ENCODE measurements around the gene PHLDA3.

PHLDA3 gene

DNA sequence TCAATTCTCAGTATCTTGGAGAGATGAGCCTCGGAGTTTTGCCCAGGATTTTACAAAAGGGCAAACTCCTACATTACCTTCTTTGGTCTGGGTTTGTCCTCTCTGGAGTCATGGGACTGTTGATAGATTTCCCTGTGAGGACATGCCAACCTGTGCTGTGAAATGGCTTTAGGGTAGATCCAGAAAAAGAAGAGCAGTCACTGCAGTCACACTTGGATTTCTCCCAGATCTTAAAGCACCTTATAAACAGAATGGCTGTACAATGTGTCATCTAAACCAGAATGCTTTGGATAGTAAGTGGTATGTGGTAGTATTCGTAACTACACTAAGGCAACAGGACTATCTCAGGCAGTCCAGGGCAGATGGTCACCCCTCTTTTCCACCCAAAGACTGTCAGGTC, 39.8 kb upstream of the PHLDA3 start:
- no peak overlapping the region for H3K4me3 ChIP-seq (ENCODE audit: low read depth, low read length)
- DNase-seq (ENCODE audit: low read depth): no peak
- TF ChIP-seq CTCF (IDR thresholded peaks at IDR 0.05; ENCODE audit: low read depth, low read length, missing control alignments): no peak

DNA sequence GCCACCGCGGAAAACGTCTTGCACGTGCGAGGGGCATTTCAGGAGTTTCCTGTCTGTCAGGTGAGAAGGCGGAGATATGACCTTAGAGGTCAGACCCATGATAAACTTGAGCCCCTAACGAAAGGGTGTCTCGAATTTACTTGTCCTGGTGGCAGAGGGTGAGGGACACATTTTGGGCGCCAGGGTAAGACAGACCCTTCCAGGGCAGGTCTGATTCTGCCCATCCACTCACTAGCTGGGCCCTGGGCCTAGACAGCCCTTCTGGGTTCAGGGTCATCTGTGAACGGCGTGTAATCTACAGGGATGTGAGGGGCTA, 38.3 kb upstream of the PHLDA3 start:
- H3K4me3 ChIP-seq (ENCODE audit: low read depth, low read length): peak overlapping the region; percentile 89
- TF ChIP-seq CTCF (IDR thresholded peaks at IDR 0.05; ENCODE audit: low read depth, low read length, missing control alignments): no peak
- DNase-seq (ENCODE audit: low read depth): no peak

DNA sequence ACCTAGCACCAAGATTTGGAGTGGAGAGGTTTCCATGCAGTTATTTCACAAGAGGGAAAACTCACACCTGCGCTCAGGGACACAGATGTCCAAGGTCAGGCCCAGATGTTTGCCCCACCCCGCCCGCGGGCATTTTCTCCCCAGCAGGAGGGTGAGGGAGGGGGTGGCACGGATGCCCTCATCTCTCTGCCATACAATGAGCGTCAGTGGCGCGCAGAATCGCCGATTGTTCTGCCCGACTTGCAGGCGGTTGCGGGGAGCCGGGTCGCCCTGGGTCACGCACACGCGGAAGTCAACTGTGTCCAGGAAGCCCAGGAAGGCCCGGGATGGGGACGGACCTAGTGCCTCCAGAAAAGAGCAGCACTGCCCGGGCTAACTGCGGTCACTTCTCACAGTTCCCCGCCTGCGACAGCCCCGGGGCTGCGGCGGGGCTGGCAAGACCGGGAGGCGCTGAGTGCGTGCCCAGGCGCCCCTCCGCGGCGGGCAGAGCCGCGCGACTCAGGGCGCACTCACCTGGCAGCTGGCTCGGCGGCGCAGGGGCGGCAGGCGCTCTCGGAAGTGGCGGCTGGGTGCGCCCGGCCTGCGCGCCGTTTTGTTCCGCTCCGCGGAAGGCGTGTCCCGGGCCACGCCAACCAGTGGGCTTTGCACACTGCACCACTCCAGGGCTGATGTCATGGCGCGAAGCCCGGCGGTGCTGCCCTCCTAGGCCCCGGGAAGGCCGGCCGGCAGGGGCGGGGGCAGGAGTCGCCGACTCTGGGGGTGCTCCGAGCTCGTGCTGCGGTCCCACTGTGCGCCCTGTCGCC, 37.8 kb upstream of the PHLDA3 start, which contains the start of gene CSRP1:
TSS of gene CSRP1 (minus strand) at position 567 of the 803 bp plus-strand sequence. CDS start 10,820 bp downstream, outside the sequence.
- TF ChIP-seq CTCF (IDR thresholded peaks at IDR 0.05; ENCODE audit: low read depth, low read length, missing control alignments): no peak
- DNase-seq (ENCODE audit: low read depth): peak; percentile 53

DNA sequence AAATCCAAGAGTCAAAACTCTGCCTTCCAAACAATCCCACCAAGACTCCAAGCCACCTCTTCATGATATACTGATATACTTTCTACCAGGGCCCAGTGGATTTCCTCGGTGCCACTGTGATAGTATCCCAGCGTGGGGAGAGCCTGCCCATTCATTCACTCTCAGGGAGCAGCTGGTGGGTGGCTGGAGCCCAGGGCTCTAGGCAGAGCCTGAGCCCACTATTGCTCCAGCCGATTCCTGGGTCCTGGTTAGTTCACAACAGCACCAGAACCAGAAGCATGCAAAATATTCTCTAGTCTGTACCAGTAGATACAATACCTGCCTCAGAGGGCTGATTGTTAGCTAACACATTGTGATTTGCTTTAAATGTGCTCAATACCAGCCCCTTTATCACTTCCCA, 37.1 kb upstream of the PHLDA3 start:
- TF ChIP-seq CTCF (IDR thresholded peaks at IDR 0.05; ENCODE audit: low read depth, low read length, missing control alignments): no peak
- no peak for DNase-seq (ENCODE audit: low read depth)
- peak overlapping the region; percentile 89 for H3K4me3 ChIP-seq (ENCODE audit: low read depth, low read length)

More for the DNA sequence above, 37.8 kb upstream of the PHLDA3 start, which contains the start of gene CSRP1:
- peak within 1 kb of the TSS; percentile 89 for H3K4me3 ChIP-seq (ENCODE audit: low read depth, low read length)

DNA sequence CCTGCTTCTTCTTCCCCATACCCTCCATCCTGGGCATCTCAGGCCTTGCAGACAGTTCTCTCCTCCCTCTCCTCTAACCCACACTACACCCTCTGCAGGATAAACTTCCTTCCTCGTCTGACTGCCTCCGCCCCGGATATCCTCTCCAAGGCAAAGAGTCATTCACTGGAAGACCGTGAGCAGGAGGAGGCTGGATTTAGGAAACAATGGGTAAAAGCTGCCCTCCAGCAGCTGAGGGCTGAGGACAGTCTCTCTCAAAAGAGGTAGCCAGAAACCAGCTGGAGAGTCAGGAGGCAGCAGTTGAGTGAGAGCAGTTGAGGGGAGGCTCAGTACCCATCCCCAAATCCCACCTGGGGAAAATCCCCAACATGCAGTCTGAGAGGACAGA, 36.5 kb upstream of the PHLDA3 start:
- peak overlapping the region; percentile 89 for H3K4me3 ChIP-seq (ENCODE audit: low read depth, low read length)

GRCh38 chr1:201504799-201505502, 36.0 kb upstream of the PHLDA3 start:
- no peak overlapping the region for H3K4me3 ChIP-seq (ENCODE audit: low read depth, low read length)
- no peak for TF ChIP-seq CTCF (IDR thresholded peaks at IDR 0.05; ENCODE audit: low read depth, low read length, missing control alignments)

More for the DNA sequence above, 36.5 kb upstream of the PHLDA3 start:
- DNase-seq (ENCODE audit: low read depth): no peak
- TF ChIP-seq CTCF (IDR thresholded peaks at IDR 0.05; ENCODE audit: low read depth, low read length, missing control alignments): no peak

More at GRCh38 chr1:201504799-201505502, 36.0 kb upstream of the PHLDA3 start:
- no peak for DNase-seq (ENCODE audit: low read depth)
